ENCODE results near the gene GTF2H1. TPM values are rescaled to one million over a fixed set of nuclear protein-coding genes. Genes with fewer than 3 reads are reported as not detected.
A peak's percentile ranks its signal among the peaks of the same experiment; 100 is the strongest.
"Not testable (repeated sequence)": the region's sequence is repeated elsewhere in the genome, so short reads cannot be mapped to it uniquely, and the experiment has no call there.

GTF2H1 gene
- total RNA-seq, 2 experiments from 2014 or later: 48.2 to 57.9 TPM

DNA sequence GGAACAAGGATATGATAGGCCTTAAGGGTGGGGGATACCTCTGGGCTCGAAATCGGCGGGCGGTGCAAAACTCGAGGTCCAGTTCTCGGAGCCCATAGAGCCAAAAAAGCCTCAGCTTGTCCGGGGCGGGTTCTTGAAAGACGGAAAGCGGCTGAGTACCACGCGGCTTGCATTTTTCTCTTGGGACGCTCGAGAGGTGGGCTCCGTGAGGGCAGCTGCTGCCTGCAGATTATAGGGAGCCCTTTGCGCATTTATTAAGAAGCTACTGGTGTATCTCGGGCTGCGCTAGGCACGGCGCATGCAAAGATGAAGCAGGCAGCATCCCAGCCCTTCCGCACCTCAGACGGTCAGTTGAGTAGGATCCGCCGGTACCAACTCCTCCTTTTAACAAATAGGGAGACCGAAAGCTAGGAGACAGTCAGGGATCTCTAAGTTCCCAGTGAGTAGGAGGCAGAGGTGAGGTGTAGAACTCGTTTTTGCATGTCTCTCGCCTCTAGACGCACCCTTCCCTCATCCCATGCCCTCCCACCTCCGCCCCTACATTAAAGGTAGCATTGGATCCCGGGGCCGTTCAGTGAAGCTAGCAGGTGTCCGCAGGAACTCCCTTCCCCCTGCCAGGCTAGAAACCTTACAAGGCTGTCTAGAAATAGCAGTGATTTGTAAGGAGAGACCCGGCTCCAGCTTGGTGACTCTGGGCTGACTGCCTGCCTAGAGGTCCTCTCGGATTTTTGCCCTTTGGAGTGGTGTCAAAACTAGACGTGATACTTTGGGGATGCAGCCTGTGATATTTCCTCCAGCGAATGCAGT lies 72.8 kb downstream of the GTF2H1 start:
- intact Hi-C loops (cut with DNase I, micrococcal nuclease): loop anchor here (1.0 to 10.0 kb wide), 9 partner anchors 11 to 1656 kb away; partner anchors contain the start of genes C11orf58 (in 1 of the 2), E2F8 (in 1 of the 2), GTF2H1 (in 1 of the 2) and HPS5 (in 1 of the 2)
- H3K4me1 Mint-ChIP-seq: peaks cover 61% of the 10 kb centered on the region
- DNase-seq (peak; percentile 33), ATAC-seq (no peak)
- no peaks in the 10 kb centered on the region for H3K27me3 Mint-ChIP-seq
- peak overlapping the region; percentile 99 for H3K27ac Mint-ChIP-seq
- no peaks in the 10 kb centered on the region for H3K9me3 Mint-ChIP-seq (ENCODE audit: low read depth)
- H3K4me3 Mint-ChIP-seq: peak overlapping the region; percentile 97
- peaks cover 57% of the 10 kb centered on the region for H3K36me3 Mint-ChIP-seq (ENCODE audit: low read depth)
- POLR2A ChIA-PET: interaction anchor here (0.6 to 5.2 kb wide), 16 partner anchors 9 to 1318 kb away, joined by 3 to 103 read pairs (median 4); partner anchors contain the start of genes GTF2H1, HPS5, RPS13 and SPTY2D1
- CTCF ChIA-PET: interaction anchor here (0.6 to 3.5 kb wide), 6 partner anchors 12 to 328 kb away, joined by 3 to 32 read pairs (median 4); partner anchors contain the start of genes GTF2H1 and HPS5

DNA sequence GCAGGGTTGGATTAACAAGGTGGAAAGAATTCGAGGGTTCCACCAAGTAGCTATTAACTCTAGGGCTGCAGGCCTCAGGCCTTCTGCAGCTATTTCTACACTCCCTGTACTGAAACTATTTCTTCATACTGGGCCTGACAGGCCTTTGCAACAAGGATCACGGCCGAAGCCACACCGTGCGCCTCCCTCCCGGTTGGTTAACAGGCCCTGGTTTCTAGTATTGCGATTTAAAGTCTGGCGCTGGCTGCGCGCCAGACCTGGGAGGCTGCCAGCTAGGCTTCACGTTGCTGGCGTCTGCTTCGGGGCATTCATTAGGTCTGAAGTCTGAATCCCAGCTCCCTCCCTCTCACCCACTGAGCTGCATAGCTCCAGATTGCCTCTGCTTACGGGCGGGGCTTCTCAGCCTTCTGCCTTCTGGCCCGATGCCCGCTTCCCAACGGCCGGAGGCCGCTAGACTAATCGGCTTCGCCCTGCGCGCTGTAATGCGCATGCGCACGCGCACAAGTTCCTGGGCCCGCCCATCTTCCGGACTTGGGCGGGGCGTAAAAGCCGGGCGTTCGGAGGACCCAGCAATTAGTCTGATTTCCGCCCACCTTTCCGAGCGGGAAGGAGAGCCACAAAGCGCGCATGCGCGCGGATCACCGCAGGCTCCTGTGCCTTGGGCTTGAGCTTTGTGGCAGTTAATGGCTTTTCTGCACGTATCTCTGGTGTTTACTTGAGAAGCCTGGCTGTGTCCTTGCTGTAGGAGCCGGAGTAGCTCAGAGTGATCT lies 73.6 kb downstream of the GTF2H1 start:
- POLR2A ChIA-PET: interaction anchor here (0.6 to 5.2 kb wide), 14 partner anchors 8 to 1317 kb away, joined by 3 to 103 read pairs (median 4); partner anchors contain the start of genes GTF2H1, HPS5 and TSG101
- ATAC-seq: peak; percentile 65
- peaks cover 65% of the 10 kb centered on the region for H3K4me1 Mint-ChIP-seq

DNA sequence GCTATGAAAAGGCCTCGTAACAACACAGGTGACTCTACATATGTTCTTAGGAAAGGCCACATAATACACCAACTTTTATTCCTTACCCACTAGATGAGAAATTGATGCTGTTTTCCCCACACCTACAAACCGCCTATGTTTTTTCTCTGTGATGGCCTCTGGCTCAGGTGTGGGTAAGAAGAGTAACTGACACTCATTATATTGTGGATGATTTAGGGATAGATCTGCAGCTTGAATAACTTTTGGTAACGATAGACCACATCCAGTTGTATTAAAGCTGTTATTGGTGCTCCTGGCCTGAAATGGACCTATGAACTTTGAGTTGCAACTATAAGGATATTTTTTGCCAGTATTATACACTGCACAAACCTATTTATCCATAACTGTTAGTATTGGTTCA lies 75.6 kb downstream of the GTF2H1 start:
- no peaks in the 10 kb centered on the region for H3K9me3 Mint-ChIP-seq (ENCODE audit: low read depth)
- peak overlapping the region; percentile 79 for H3K27ac Mint-ChIP-seq
- intact Hi-C loops (cut with DNase I, micrococcal nuclease): loop anchor here (2.0 to 10.0 kb wide), 2 partner anchors 129 to 153 kb away; partner anchors contain the start of genes SAA2 (in 1 of the 2) and TSG101 (in 1 of the 2)
- peaks cover 52% of the 10 kb centered on the region for H3K4me1 Mint-ChIP-seq
- H3K36me3 Mint-ChIP-seq (ENCODE audit: low read depth): peaks cover 80% of the 10 kb centered on the region
- no peaks in the 10 kb centered on the region for H3K27me3 Mint-ChIP-seq
- ChIA-PET CTCF (interaction anchor here (0.6 to 1.3 kb wide), 3 partner anchors 10 to 18 kb away, joined by 3 read pairs; no protein-coding TSS in a partner anchor), POLR2A (interaction anchor here (0.7 to 1.6 kb wide), 4 partner anchors 14 to 1562 kb away, joined by 3 to 8 read pairs (median 6); no protein-coding TSS in a partner anchor)
- no peak for DNase-seq
- H3K4me3 Mint-ChIP-seq: peak overlapping the region; percentile 59
- no peak for ATAC-seq

More for the DNA sequence above, 73.6 kb downstream of the GTF2H1 start:
- no peaks in the 10 kb centered on the region for H3K9me3 Mint-ChIP-seq (ENCODE audit: low read depth)
- CTCF ChIA-PET: interaction anchor here (0.6 to 3.5 kb wide), 7 partner anchors 12 to 327 kb away, joined by 3 to 32 read pairs (median 3); partner anchors contain the start of genes GTF2H1 and HPS5
- H3K36me3 Mint-ChIP-seq (ENCODE audit: low read depth): peaks cover 64% of the 10 kb centered on the region
- H3K27me3 Mint-ChIP-seq: no peaks in the 10 kb centered on the region
- H3K4me3 Mint-ChIP-seq: peak overlapping the region; percentile 97
- intact Hi-C loops (cut with DNase I, micrococcal nuclease): loop anchor here (1.0 to 10.0 kb wide), 5 partner anchors 10 to 1657 kb away; partner anchors contain the start of genes C11orf58 (in 1 of the 2), GTF2H1 (in 1 of the 2), HPS5 (in 1 of the 2) and SAA2 (in 1 of the 2)
- peak overlapping the region; percentile 99 for H3K27ac Mint-ChIP-seq
- DNase-seq: peak; percentile 96

DNA sequence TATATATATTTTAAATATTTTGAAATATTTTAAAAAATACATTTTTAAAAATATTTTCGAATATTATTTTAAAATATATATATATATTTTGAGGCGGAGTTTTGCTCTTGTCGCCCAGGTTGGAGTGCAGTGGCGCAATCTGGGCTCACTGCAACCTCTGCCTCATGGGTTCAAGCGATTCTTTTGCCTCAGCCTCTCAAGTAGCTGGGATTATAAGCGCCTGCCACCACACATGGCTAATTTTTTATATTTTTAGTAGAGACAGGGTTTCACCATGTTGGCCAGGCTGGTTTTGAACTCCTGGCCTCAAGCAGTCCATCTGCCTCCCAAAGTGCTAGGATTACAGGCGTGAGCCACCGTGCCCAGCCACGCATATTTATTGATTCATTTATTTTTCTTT lies 78.7 kb downstream of the GTF2H1 start:
- ChIA-PET POLR2A (interaction anchor here (0.7 to 1.2 kb wide), 2 partner anchors 49 to 86 kb away, joined by 3 to 6 read pairs; no protein-coding TSS in a partner anchor), CTCF (interaction anchor here (2.2 kb wide), 1 partner anchor 17 kb away, joined by 7 read pairs; no protein-coding TSS in a partner anchor)
- H3K27ac Mint-ChIP-seq; intact Hi-C loops (cut with DNase I, micrococcal nuclease); H3K9me3 Mint-ChIP-seq (ENCODE audit: low read depth); DNase-seq; H3K27me3 Mint-ChIP-seq; H3K4me3 Mint-ChIP-seq; ATAC-seq: not testable (repeated sequence)
- Mint-ChIP-seq H3K4me1 (peaks cover 43% of the 10 kb centered on the region), H3K36me3 (ENCODE audit: low read depth) (peaks cover 83% of the 10 kb centered on the region)

DNA sequence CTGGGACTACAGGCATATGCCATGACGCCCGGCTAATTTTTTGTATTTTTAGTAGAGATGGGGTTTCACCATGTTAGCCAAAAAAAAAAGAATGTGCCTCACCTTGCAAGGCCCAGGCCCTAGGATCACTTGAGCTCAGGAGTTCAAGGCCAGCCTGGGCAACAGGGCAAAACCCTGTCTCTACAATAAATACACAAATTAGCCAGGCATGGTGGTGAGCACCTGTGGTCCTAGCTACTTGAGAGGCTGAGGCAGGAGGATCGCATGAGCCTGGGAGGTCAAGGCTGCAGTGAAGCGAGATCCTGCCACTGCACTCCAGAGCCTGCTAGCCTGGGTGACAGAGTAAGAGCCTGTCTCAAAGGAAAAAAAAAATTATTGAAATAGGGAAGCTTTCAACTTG lies 81.7 kb downstream of the GTF2H1 start:
- Mint-ChIP-seq H3K27ac (no peak overlapping the region), H3K4me3 (no peak overlapping the region), H3K4me1 (peaks cover 22% of the 10 kb centered on the region), H3K36me3 (ENCODE audit: low read depth) (peaks cover 70% of the 10 kb centered on the region), H3K9me3 (ENCODE audit: low read depth) (no peaks in the 10 kb centered on the region), H3K27me3 (no peaks in the 10 kb centered on the region)
- ATAC-seq: no peak
- ChIA-PET CTCF (no interaction called here), POLR2A (interaction anchor here (0.8 kb wide), 1 partner anchor 8 kb away, joined by 3 read pairs; no protein-coding TSS in a partner anchor)
- intact Hi-C loops (cut with DNase I, micrococcal nuclease): no loop called here
- DNase-seq: no peak

DNA sequence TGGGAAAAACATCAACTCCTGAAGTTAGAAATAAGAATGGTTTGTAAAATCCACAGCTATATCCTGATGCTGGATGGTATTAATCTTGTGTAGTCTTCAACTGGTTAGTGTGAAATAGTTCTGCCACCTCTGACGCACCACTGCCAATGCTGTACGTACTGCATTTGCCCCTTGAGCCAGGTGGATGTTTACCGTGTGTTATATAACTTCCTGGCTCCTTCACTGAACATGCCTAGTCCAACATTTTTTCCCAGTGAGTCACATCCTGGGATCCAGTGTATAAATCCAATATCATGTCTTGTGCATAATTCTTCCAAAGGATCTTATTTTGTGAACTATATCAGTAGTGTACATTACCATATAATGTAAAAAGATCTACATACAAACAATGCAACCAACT lies 85.0 kb downstream of the GTF2H1 start:
- H3K27me3 Mint-ChIP-seq; intact Hi-C loops (cut with DNase I, micrococcal nuclease); DNase-seq; H3K9me3 Mint-ChIP-seq (ENCODE audit: low read depth); ATAC-seq; H3K27ac Mint-ChIP-seq; H3K4me3 Mint-ChIP-seq: not testable (repeated sequence)
- H3K36me3 Mint-ChIP-seq (ENCODE audit: low read depth): peaks cover 46% of the 10 kb centered on the region
- peaks cover 14% of the 10 kb centered on the region for H3K4me1 Mint-ChIP-seq
- ChIA-PET POLR2A (interaction anchor here (0.6 kb wide), 1 partner anchor 326 kb away, joined by 4 read pairs; no protein-coding TSS in a partner anchor), CTCF (interaction anchor here (1.2 kb wide), 1 partner anchor 23 kb away, joined by 3 read pairs; no protein-coding TSS in a partner anchor)

DNA sequence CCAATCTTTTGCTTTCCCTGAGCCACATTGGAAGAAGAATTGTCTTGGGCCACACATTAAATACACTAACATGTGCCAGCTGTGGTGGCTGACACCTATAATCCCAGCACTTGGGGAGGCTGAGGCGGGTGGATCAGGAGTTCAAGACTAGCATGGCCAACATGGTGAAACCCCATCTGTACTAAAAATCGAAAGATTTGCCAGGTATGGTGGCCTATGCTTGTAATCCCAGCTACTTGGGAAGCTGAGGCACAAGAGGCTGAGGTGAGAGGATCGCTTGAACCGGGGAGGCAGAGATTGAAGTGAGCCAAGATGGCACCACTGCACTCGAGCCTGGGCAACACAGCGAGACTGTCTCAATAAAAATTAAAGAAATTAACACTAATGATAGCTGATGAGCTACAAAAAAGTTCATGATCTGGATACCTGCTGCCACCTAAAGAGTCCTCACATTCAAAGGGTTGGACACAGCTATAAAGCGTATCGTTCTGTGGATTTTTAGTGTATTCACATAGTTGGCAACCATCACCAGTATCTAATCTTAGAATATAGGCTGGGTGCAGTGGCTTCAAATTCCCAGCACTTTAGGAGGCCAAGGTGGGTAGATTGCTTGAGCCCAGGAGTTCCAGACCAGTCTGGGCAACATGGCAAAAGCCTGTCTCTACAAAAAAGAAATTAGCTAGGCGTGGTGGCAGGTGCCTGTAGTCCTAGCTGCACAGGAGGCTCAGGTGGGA lies 86.4 kb downstream of the GTF2H1 start:
- Mint-ChIP-seq H3K4me3 (no peak overlapping the region), H3K27ac (no peak overlapping the region)
- peak; percentile 42 for ATAC-seq

DNA sequence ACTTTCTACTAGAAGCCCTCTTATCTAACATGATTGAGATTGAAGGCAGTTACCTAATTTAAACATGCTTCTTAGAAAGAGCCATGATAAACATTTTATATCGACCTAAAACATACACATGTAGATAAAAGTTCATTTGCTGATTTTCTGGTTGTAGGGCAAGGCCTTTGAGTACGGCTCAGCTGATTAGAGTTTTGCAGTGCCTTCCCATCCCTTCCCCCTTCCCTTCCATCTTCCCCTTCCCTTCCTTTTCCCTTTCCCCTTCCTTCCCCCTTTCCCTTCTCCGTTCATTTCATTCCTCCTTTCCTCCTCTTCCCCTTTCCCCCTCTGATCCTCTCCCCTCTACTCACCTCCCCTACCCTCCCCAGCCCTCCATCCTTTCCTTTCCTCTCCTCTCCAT lies 94.1 kb downstream of the GTF2H1 start:
- intact Hi-C loops (cut with DNase I, micrococcal nuclease): no loop called here
- ChIA-PET CTCF (interaction anchor here (0.8 to 1.1 kb wide), 2 partner anchors 18 to 173 kb away, joined by 3 read pairs; no protein-coding TSS in a partner anchor), POLR2A (no interaction called here)
- H3K4me1 Mint-ChIP-seq: peaks cover 15% of the 10 kb centered on the region
- no peak for DNase-seq
- H3K4me3 Mint-ChIP-seq: no peak overlapping the region
- H3K36me3 Mint-ChIP-seq (ENCODE audit: low read depth): no peaks in the 10 kb centered on the region
- no peak overlapping the region for H3K27ac Mint-ChIP-seq
- no peaks in the 10 kb centered on the region for H3K9me3 Mint-ChIP-seq (ENCODE audit: low read depth)
- H3K27me3 Mint-ChIP-seq: no peaks in the 10 kb centered on the region
- ATAC-seq: no peak

More for the DNA sequence above, 86.4 kb downstream of the GTF2H1 start:
- no peaks in the 10 kb centered on the region for H3K27me3 Mint-ChIP-seq
- H3K4me1 Mint-ChIP-seq: peaks cover 12% of the 10 kb centered on the region
- ChIA-PET CTCF (interaction anchor here (1.2 kb wide), 1 partner anchor 11 kb away, joined by 3 read pairs; no protein-coding TSS in a partner anchor), POLR2A (interaction anchor here (1.0 to 1.3 kb wide), 3 partner anchors 13 to 25 kb away, joined by 4 to 8 read pairs (median 4); partner anchors contain the start of gene LDHA)
- intact Hi-C loops (cut with DNase I, micrococcal nuclease): no loop called here
- peaks cover 33% of the 10 kb centered on the region for H3K36me3 Mint-ChIP-seq (ENCODE audit: low read depth)
- no peaks in the 10 kb centered on the region for H3K9me3 Mint-ChIP-seq (ENCODE audit: low read depth)
- peak; percentile 35 for DNase-seq

Data from activated CD4-positive, alpha-beta T cell treated with anti-CD3 and anti-CD28 coated beads for 36 hours (primary cell).